HT-29 (cell line): Measurements from ENCODE around the gene UCP1. TPM values are rescaled to one million over a fixed set of nuclear protein-coding genes. Genes with fewer than 3 reads are reported as not detected.

ENCODE experiments used
- DNase-seq: peaks from one replicate; pipeline ENCODE4 v3.0.0-alpha.2; 2015; ENCODE audit warnings: low spot score
- total RNA-seq: library from RNA; depleted of rRNA; stranded (reverse); fragments of >200 nt; shearing (Covaris generic); gene quantifications from 2 replicates; pipeline ENCODE4 v1.2.3, GENCODE V29; 2014; rRNA removed

The UCP1 gene
- not detected in 2 replicates for total RNA-seq

GRCh38 chr4:140568507-140569306 lies at the start of gene UCP1:
UCP1 (minus strand) TSS chr4:140568961; CDS start chr4:140568729, 232 bp downstream.
- no peak for DNase-seq

- no peak for DNase-seq
These were observed 48.9 kb upstream of the UCP1 start for GRCh38 chr4:140617499-140618248.

GRCh38 chr4:140615451-140615850 lies 46.7 kb upstream of the UCP1 start:
- no peak for DNase-seq

GRCh38 chr4:140612357-140612756 lies 43.6 kb upstream of the UCP1 start:
- no peak for DNase-seq

GRCh38 chr4:140611854-140612253 lies 43.1 kb upstream of the UCP1 start:
- DNase-seq: no peak

- peak; percentile 71 for DNase-seq
These were observed 41.0 kb upstream of the UCP1 start for GRCh38 chr4:140609548-140610425.

- DNase-seq: no peak
These were observed 39.1 kb upstream of the UCP1 start for GRCh38 chr4:140607852-140608251.

- DNase-seq: no peak
These were observed 35.8 kb upstream of the UCP1 start for GRCh38 chr4:140604544-140604943.

GRCh38 chr4:140603286-140603685 lies 34.5 kb upstream of the UCP1 start:
- DNase-seq: no peak

GRCh38 chr4:140602714-140603113 lies 34.0 kb upstream of the UCP1 start:
- no peak for DNase-seq

GRCh38 chr4:140600408-140600807 lies 31.6 kb upstream of the UCP1 start:
- no peak for DNase-seq

- peak; percentile 61 for DNase-seq
These were observed 26.3 kb upstream of the UCP1 start for GRCh38 chr4:140595065-140595464.

GRCh38 chr4:140584439-140584838 lies 15.7 kb upstream of the UCP1 start:
- no peak for DNase-seq

- no peak for DNase-seq
These were observed 12.3 kb upstream of the UCP1 start for GRCh38 chr4:140581078-140581477.

- no peak for DNase-seq
These were observed 10.5 kb upstream of the UCP1 start for GRCh38 chr4:140579278-140579677.

GRCh38 chr4:140575489-140575888 lies 6.7 kb upstream of the UCP1 start:
- DNase-seq: no peak

GRCh38 chr4:140571620-140572019 lies 2.9 kb upstream of the UCP1 start:
- no peak for DNase-seq

GRCh38 chr4:140569307-140569638 lies 512 bp upstream of the UCP1 start:
- DNase-seq: no peak

GRCh38 chr4:140559696-140560095 lies 9.1 kb downstream of the UCP1 start:
- DNase-seq: no peak

GRCh38 chr4:140557831-140558435 lies 10.8 kb downstream of the UCP1 start:
- no peak for DNase-seq

GRCh38 chr4:140556372-140557085 lies 12.2 kb downstream of the UCP1 start:
- DNase-seq: no peak
